Heart left ventricle (tissue), 13 donors: ENCODE data around the gene SKOR1.

Experiments
- POLR2A ChIP-seq, 2 donors: fragments of 450-650 bp; IDR thresholded peaks; one replicate each; pipeline ENCODE4 v1.6.1; 2017; ENCODE audit warnings: antibody characterized with exemption in 2 of 2, mild to moderate bottlenecking in 2 of 2, moderate library complexity in 2 of 2
- TF ChIP-seq, protein P1 (sequence below), 12 donors: fragments of 200-600 bp; sonication (generic) in 4 of 12; IDR thresholded peaks; one replicate each; pipeline versions ENCODE4 v1.5.0 to v1.8.0; 2018 to 2022; ENCODE audit warnings: antibody characterized with exemption in 12 of 12, mild to moderate bottlenecking in 5 of 12
- donor health status: ischemic (EF 13 %, LVEDD 7.1; RV severe dilation, severe dysfunction).
- donor health status: DM: no; HTN: yes; CAD: no.
- donor health status: DM: no; HTN: no; CAD: no.
- donor health status: ischemic (EF 25% LVEDD 6.9; RV normal size, moderate dysfunction).
- donor health status: ischemic (EF 25% LVEDD 5.7; RV mildly dilated, moderate dysfunction).
- donor health status: ischemic (EF 35%, LVEDD 5.7; RV mildly dilated, moderate dysfunction).
- donor health status: nonischemic (EF 11% LVEDD 7.7; RV severe dilation, severe dysfunction).
- donor health status: DM: yes; HTN: yes; CAD: no.
- donor health status: PGD.
- donor health status: ischemic (EF 29% LVEDD 5.4; RV normal size, mild dysfunction).
- donor health status: nonischemic (EF 23%, LVEDD 6.1; RV moderate dilation, normal function).

DNA sequence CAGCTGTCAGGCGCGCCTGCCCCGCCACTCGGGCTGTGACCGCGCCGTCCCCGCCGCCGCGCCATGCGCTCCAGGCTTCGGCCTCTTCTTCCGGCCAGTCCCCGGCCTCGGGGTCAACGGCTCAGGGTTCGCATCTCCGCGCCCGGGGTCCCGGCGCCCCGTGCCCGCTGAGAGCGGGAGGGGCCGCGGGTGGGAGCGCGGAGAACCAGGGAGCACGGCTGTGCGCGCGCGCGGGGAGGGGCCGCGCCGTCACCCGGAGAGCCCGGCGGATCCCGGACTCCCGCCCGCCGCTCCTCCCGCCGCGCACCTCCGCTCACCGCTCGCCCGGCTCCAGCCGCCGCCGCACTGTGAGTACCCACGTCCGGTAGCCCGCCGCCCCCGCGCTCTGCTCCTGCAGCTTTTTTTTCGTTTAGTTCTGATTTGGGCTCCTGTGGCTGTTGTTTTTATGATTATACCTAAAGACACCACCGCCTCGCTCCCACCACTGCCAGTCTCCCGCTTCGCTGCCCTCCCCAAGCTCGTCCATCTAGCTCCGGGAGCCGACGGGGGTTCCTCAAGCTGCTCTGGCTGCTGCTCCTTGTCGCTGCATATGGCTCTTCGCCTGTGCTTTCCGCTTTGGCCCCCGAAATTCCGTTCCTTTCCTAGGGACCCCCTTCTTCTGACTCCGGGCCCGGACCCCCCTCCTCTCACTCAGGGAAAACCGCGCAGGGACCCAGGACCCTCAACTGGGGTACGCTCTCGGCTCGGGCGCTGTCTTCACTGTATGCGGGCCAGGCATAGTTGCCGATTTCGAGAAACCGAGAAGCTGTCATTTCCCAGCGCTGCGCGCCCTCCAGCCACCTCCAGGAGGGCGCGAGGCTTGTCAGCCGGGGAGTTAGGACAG is 1.8 kb upstream of the SKOR1 start:
- TF ChIP-seq POLR2A (IDR thresholded peaks at IDR 0.05): no peak
- TF ChIP-seq, protein P1, sequence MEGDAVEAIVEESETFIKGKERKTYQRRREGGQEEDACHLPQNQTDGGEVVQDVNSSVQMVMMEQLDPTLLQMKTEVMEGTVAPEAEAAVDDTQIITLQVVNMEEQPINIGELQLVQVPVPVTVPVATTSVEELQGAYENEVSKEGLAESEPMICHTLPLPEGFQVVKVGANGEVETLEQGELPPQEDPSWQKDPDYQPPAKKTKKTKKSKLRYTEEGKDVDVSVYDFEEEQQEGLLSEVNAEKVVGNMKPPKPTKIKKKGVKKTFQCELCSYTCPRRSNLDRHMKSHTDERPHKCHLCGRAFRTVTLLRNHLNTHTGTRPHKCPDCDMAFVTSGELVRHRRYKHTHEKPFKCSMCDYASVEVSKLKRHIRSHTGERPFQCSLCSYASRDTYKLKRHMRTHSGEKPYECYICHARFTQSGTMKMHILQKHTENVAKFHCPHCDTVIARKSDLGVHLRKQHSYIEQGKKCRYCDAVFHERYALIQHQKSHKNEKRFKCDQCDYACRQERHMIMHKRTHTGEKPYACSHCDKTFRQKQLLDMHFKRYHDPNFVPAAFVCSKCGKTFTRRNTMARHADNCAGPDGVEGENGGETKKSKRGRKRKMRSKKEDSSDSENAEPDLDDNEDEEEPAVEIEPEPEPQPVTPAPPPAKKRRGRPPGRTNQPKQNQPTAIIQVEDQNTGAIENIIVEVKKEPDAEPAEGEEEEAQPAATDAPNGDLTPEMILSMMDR (IDR thresholded peaks at IDR 0.05): no peak
